HS-27A (cell line): ENCODE results near the gene MINK1.

Experiments
- DNase-seq: peaks from one replicate; pipeline ENCODE4 v3.0.0-alpha.2; 2012; ENCODE audit warnings: low read depth, missing footprints

The MINK1 gene

DNA sequence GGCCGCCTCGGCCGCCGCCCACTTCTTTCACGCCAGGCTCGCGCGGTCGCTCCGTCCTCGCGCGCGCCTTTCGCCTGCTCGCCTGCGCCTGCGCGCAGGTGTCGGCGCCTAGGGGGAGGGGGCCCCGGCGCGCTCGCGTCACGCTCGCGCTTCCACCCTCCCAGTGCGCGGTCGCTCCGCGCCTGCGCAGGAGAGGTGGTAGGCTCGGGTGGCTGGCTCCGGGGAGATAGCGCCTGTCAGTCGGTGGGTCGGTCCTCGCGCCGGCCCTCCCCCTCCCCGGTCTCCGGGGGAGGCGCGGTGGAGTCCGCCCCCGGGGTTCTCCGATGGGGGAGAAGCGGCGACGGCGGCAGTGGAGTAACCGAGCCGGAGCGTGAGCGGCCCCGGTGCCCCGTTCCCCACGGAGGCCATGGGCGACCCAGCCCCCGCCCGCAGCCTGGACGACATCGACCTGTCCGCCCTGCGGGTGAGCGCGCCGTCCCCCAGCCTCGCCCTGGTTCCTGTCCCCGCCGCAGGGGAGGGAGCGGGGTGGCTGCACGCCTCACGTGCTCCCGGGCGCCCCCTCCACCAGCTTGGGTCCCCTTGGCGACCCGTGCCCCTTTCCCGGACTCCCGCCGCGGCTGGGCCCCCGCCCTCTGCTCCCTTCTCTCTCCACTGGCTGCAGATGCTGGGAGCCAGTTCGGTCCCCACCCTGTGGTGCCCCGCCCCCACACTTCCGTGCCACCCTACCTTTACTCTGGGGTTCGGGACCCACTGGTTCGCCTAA lies at the start of gene MINK1:
MINK1 (plus strand) TSS at position 163 of the 763 bp plus-strand sequence; CDS start at position 407, 244 bp downstream.
- DNase-seq: peak; percentile 43

- DNase-seq: no peak
Observed at GRCh38 chr17:4785311-4786105, 47.6 kb upstream of the MINK1 start.

DNA sequence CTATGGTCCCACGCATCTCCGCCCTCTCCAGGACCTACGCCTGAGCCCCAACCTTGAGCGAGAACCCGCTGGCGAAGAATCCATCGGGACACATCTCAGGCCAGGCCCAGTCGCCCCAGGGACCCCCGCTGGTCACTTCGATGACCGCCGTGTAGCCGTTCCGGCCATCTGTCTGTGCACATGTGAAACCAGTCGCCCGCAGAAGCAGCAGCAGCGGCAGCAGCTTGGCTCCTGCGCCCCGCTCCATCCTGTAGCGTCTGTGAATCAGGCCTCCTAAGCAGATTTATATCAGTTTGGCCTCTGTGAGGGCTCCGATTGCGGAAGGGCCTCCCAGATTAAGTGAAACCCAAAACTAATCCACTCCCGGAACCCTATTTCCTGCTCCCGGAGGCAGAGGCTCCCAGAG lies 47.0 kb upstream of the MINK1 start, which contains the start of gene VMO1:
VMO1 (minus strand) TSS at position 259 of the 406 bp plus-strand sequence; CDS start at position 247, 12 bp downstream.
- no peak for DNase-seq

DNA sequence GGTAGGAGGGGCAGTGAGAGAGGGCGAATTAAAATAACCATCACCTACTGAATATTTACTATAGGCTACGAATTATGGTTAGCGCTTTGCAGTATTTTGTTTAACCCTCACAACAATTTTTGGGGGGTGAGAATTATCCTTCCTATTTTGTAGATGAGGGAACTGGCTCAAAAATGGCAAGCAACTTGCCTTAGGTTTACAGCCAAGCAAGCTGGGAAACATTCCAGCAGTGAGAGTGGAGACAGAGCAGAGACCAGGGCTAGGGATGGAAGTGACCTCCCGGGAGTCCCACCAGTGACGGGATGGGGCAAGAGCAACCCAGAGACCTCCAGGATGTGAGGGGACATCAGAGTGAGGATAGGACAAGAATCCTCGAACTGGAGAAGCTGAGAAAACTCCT lies 46.6 kb upstream of the MINK1 start:
- DNase-seq: no peak

DNA sequence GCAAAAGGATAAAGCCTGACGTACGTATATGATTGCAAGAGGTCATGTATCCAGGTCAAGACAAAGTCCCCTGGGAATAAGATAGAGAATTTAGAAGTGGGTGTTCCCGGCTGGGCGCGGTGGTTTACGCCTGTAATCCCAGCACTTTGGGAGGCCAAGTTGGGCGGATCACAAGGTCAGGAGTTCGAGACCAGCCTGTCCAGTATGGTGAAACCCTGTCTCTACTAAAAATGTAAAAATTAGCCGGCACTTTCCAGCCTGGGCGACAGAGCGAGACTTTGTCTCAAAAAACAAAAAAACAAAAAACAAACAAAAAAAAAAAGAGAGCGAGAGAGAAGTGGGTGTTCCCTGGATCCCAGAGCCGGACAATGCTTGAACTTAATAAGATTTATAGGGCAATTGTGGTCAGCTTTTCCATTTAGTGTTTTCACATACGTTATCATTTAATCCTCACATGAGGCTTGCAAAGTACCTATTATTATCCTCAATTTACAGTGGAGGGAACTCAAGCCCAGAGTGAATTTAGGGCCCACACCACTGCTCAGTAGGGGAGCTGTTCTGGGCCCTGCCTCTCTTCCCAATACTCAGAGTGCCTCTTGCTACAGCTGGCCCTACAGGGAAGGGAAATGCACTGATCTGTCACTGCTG lies 44.9 kb upstream of the MINK1 start:
- DNase-seq: no peak

DNA sequence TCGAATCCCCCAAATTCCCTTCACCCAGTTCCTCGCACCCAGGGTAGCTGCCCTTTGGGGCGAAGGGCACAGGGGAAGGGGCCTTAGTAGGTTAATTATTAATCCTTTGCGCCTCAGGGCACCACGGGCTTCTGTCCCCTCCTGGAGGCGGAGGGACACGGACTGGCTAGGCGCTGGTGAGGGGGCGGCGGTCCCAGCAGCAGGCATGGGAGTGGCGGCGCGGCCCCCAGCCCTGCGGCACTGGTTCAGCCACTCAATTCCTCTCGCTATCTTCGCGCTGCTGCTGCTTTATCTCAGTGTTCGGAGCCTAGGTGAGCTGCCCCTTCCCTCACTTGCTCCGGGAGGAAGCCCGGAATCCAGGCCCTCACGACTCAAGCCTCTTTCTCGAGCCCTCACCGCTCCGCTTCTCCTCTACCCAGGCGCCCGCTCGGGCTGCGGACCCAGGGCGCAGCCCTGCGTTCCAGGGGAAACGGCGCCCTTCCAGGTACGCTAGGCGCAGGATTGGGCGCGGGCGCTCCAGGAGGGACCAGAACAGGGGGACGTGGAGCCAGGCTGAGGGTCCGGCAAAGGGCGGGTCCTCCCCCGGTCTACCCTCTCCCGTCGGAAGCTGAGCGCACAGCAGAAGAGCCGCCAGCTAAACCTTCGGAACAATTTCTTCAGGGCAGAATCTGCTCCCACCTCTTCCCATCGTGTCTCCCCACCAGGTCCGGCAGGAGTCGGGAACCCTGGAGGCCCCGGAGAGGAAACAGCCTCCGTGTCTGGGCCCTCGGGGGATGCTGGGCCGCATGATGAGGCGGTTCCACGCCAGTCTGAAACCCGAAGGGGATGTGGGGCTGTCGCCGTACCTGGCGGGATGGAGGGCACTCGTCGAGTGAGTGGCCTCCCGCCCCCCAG lies 44.1 kb upstream of the MINK1 start, which contains the start of gene GLTPD2:
GLTPD2 (plus strand) TSS at position 158 of the 894 bp plus-strand sequence; CDS start at position 206, 48 bp downstream.
- DNase-seq: no peak

DNA sequence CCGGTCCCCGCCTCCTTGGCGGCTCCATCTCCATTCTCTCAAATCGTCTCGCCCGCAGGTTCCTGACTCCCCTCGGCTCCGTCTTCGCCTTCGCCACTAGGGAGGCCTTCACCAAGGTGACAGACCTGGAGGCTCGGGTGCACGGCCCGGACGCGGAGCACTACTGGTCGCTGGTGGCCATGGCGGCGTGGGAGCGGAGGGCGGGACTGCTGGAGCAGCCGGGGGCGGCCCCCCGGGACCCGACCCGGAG lies 43.5 kb upstream of the MINK1 start:
- DNase-seq: no peak

- peak; percentile 46 for DNase-seq
Observed at GRCh38 chr17:4789951-4790704, 43.0 kb upstream of the MINK1 start.

DNA sequence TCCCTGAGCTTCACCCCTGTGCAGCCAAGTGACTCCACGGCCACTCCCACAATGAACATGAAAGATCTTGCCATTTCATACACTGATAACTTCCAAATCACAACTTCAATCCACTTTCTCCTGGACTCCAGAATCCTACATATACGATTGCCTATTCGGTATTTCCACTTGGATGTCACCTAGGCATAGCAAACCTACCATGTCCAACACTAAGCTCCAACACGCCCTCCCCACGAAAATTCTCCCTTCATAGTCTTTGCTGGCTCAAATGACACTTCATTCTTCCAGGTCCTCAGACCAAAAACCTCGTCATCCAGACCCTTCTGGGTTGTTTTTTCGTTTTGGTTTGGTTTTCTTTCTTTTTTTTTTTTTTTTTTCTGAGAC lies 42.4 kb upstream of the MINK1 start:
- no peak for DNase-seq

DNA sequence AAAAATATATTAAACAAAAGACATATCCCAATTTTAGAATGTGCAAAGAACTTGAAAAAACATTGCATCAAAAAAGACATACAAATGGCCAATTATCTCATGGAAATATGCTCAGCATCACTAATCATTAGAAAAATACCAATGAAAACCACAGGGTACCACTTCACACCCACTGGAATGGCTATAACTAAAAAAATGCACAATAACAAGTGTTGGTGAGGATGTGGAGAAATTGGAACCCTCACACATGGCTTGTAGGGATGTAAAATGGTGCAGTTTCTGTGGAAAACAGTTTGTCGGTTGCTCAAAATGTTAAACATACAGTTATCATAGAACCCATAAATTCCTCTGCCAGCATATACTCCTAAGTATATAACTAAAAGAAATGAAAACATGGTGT lies 38.0 kb upstream of the MINK1 start:
- no peak for DNase-seq

DNA sequence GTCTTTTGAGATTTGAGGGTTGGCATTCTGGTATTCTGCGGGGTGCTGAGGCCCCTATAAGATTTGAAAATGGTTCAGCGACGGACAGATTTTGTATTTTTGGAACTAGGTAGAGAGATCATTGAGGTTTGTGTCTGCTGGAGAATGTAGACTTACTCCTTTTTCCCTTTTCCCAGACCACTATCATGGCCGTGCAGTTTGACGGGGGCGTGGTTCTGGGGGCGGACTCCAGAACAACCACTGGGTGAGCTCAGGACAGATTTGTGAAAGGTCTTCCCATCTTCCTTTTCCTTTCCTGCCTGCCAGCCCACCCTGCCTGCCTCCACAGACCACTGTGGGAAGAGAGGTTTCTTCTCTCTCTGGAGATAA lies 36.6 kb upstream of the MINK1 start:
- no peak for DNase-seq

DNA sequence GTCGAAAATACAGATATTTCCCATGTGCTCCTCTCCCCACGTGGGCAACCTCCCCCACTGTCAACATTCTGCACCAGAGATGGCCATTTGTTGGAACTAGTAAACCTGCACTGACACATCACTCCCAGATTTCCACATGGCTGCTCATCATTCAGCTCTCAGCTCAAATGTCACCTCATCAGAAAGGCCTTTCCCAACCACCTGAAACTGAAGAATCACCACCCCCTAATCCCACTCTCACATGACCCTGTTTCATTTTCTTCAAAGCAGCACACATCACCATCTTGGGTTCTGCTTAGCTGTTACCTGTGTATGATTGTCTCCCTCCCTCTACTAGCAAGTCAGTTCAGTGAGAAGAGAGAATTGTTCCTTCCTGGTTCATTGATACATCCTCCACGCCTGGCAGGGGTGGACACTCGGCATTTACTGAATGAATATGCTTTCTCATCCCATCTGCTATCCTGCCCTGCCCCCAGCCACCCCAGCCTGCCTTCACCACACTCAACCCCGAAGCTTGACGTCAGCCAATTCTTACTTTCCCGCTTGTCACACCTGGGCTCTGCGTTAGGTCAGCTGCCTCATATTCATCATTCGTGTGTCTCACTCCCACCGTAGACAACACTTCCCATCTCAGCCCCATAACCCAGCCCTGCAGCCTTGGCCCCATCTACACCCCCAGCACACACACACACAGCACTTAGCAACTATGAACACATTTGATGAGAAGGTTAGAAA lies 32.5 kb upstream of the MINK1 start:
- no peak for DNase-seq

- DNase-seq: no peak
Observed at GRCh38 chr17:4802228-4802627, 30.9 kb upstream of the MINK1 start, which contains the start of gene C17orf114. C17orf114 (minus strand) TSS chr17:4802328.

GRCh38 chr17:4806456-4806776 lies 26.7 kb upstream of the MINK1 start:
- DNase-seq: no peak

DNA sequence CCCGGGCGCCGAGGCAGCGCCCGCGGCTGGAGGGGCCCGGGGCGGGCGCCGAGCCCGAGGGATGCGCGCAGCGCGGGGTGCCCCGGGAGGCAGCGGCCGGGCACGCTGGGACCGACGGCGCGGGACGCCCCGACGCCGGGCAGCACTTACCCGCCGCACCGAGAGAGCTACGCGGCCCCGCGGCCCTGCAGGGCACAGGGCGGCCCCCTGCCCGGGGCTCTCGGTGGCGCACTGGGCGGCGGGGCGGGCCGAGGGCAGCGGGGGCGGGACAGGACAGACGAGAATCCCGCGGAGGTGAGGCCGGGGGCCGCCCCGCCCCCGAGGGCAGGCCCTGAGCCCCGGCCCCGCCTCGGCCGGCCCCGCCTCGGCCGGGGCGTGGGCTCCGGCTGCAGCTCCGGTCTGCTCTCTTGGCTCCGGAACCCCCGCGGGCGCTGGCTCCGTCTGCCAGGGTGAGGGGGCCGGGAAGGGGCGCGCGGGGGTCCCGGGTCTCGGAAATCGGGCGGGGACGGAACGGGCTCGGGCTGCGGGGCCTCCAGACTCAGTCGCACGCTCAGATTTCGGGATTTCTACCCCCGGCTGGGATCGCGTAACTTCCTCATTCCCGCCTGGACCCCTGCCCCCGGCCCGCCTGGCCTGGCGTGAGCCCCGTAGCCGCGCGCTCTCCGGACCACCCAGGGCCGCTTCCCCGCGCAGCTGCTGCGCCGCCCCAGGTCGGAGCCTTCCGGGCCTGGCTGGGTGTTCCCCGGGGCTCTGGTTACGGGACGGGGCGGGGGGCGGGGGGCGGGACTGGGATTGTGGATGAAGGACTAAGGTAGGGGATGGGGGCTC lies 26.1 kb upstream of the MINK1 start, which contains the start of gene PLD2:
PLD2 (plus strand) TSS at position 376 of the 828 bp plus-strand sequence. CDS start 621 bp downstream, outside the sequence.
- DNase-seq: no peak

DNA sequence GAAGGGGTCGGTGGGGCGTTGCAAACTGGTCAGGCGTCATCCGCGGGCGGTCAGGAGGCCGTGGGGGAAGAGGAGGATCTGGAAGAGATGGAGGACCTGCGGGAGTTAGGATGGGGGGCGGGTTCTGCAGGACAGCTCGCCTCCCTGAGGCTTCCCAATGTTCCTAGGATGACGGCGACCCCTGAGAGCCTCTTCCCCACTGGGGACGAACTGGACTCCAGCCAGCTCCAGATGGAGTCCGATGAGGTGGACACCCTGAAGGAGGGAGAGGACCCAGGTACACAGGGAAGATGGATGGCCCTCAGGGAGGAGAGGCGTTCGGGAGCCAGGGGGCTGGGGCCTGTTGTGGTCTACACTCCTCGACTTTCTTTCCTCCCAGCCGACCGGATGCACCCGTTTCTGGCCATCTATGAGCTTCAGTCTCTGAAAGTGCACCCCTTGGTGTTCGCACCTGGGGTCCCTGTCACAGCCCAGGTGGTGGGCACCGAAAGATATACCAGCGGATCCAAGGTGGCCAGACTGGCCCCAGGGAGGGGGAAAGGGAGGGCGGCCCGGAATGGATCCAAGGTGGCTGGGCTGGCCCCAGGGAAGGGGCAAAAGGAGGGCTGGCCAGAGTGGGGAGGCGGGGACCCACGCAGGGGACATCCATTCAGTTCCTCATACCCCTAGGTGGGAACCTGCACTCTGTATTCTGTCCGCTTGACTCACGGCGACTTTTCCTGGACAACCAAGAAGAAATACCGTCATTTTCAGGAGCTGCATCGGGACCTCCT lies 25.3 kb upstream of the MINK1 start:
- no peak for DNase-seq

GRCh38 chr17:4808378-4808767 lies 24.8 kb upstream of the MINK1 start:
- DNase-seq: no peak

DNA sequence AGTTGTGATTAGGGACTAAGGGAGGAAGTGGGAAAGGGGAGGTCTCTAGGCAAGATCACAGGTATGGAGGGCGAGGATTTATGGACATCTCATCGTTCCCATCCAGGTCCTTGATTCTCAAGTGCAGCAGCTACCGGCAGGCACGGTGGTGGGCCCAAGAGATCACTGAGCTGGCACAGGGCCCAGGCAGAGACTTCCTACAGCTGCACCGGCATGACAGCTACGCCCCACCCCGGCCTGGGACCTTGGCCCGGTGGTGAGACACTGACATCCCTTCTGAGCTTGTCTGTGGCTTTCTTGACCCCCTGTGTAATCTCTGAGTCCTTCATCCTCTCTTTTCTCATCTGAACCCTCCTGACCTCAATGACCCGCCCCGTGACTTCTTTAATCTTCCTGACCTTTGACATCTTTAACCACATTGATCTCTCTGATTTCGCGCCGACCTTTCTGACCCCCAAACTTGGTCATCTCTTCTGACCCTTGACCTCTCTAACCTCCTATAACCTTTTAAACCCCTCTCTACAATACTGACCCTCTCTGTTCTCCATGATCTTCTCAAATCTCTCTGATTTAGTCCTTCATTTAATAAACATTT lies 22.3 kb upstream of the MINK1 start:
- no peak for DNase-seq
